GM12892 (cell line): Measurements from ENCODE around the gene ANO2.

ENCODE experiments used
- POLR2A ChIP-seq: IDR thresholded peaks from 2 replicates; pipeline ENCODE4 v1.6.1; 2011; ENCODE audit warnings: low read depth, low read length, control low read depth
- POLR2AphosphoS5 ChIP-seq: IDR thresholded peaks from 2 replicates; pipeline ENCODE4 v1.6.1; 2011; ENCODE audit warnings: low read depth, low read length, control low read depth
- TAF1 ChIP-seq: IDR thresholded peaks from 2 replicates; pipeline ENCODE4 v1.6.1; 2011; ENCODE audit warnings: low read depth, mild to moderate bottlenecking, control low read depth, low read length, borderline replicate concordance

- TF ChIP-seq POLR2AphosphoS5 (no peak), POLR2A (no peak), TAF1 (no peak)
These were observed 79.7 kb downstream of the ANO2 start for GRCh38 chr12:5865397-5865796.
